Measurements from ENCODE around the gene EIF4A2. TPM values are rescaled to one million over a fixed set of nuclear protein-coding genes. Genes with fewer than 3 reads are reported as not detected.

The EIF4A2 gene
- total RNA-seq, 1 donor from 2014 or later = 614 TPM

DNA sequence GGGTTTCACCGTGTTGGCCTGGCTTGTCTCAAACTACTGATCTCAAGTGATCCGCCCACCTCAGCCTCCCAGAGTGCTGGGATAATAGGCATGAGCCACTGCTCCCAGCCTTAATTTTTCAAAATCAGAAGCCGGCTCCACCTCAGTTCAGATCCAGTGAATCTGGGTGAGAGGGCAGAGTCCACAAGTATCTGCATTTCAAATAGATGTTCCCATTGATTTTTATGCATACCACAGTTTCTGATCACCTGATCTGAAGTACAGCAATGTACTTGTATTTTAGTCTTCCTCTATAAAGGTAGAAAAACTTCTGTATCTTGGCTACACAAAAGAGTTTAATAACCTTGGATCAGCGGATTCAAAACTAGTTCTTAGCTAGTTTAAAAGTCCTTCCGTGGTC is 4.2 kb upstream of the EIF4A2 start:
- H3K36me3 ChIP-seq (ENCODE audit: control insufficient read depth, insufficient read depth, low read length) = peaks cover 4% of the 10 kb centered on the region
- no peaks in the 10 kb centered on the region for H3K27me3 ChIP-seq (ENCODE audit: control insufficient read depth, insufficient read depth, low read length)
- DNase-seq (ENCODE audit: low read depth) (no peak), FAIRE-seq (no peak)
- TF ChIP-seq, protein P1, sequence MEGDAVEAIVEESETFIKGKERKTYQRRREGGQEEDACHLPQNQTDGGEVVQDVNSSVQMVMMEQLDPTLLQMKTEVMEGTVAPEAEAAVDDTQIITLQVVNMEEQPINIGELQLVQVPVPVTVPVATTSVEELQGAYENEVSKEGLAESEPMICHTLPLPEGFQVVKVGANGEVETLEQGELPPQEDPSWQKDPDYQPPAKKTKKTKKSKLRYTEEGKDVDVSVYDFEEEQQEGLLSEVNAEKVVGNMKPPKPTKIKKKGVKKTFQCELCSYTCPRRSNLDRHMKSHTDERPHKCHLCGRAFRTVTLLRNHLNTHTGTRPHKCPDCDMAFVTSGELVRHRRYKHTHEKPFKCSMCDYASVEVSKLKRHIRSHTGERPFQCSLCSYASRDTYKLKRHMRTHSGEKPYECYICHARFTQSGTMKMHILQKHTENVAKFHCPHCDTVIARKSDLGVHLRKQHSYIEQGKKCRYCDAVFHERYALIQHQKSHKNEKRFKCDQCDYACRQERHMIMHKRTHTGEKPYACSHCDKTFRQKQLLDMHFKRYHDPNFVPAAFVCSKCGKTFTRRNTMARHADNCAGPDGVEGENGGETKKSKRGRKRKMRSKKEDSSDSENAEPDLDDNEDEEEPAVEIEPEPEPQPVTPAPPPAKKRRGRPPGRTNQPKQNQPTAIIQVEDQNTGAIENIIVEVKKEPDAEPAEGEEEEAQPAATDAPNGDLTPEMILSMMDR (IDR thresholded peaks at IDR 0.05; ENCODE audit: insufficient read depth, low read length, severe bottlenecking) = no peak
- H3K4me3 ChIP-seq (ENCODE audit: low read depth, low read length) = no peak overlapping the region

DNA sequence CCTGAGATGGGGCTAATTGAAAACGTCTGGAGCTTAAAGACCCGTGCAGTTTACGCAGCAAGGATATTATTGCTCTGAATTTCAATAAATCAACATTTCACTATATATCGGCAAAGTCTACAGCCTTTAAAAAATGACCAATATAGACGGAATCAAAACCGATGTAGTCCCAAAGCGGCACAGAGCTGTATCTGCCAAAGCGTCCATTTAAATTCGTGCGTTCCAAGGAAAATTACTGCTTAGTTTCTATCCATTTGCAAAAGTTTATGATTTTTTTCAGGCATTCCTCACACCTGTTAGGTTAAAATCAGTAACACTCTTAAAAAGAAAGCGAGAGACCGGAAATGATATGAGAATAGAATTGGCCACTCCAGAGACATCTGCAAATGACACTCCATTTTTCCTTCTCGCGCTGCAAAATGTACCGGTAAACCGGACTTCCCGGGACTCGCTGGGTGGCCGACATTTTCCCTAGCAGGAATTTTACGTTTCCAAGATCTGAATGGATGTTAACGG is 777 bp upstream of the EIF4A2 start:
- no peak for DNase-seq (ENCODE audit: low read depth)
- Histone ChIP-seq H3K36me3 (ENCODE audit: control insufficient read depth, insufficient read depth, low read length) (peaks cover 20% of the 10 kb centered on the region), H3K27me3 (ENCODE audit: control insufficient read depth, insufficient read depth, low read length) (no peaks in the 10 kb centered on the region), H3K4me3 (ENCODE audit: low read depth, low read length) (peak overlapping the region; percentile 88)
- TF ChIP-seq, protein P1 (IDR thresholded peaks at IDR 0.05; ENCODE audit: insufficient read depth, low read length, severe bottlenecking) = no peak
- FAIRE-seq = no peak

- H3K4me3 ChIP-seq (ENCODE audit: low read depth, low read length) = peak overlapping the region; percentile 88
- FAIRE-seq (no peak), DNase-seq (ENCODE audit: low read depth) (peak; percentile 39)
- H3K36me3 ChIP-seq (ENCODE audit: control insufficient read depth, insufficient read depth, low read length) = peaks cover 27% of the 10 kb centered on the region
- TF ChIP-seq, protein P1 (IDR thresholded peaks at IDR 0.05; ENCODE audit: insufficient read depth, low read length, severe bottlenecking) = no peak
- no peaks in the 10 kb centered on the region for H3K27me3 ChIP-seq (ENCODE audit: control insufficient read depth, insufficient read depth, low read length)
Measured at GRCh38 chr3:186783731-186784515, 546 bp downstream of the EIF4A2 start.

GRCh38 chr3:186784820-186785494 is 1.6 kb downstream of the EIF4A2 start:
- TF ChIP-seq, protein P1 (IDR thresholded peaks at IDR 0.05; ENCODE audit: insufficient read depth, low read length, severe bottlenecking) = no peak
- H3K36me3 ChIP-seq (ENCODE audit: control insufficient read depth, insufficient read depth, low read length) = peaks cover 28% of the 10 kb centered on the region
- DNase-seq (ENCODE audit: low read depth) (no peak), FAIRE-seq (no peak)
- peak overlapping the region; percentile 88 for H3K4me3 ChIP-seq (ENCODE audit: low read depth, low read length)
- H3K27me3 ChIP-seq (ENCODE audit: control insufficient read depth, insufficient read depth, low read length) = no peaks in the 10 kb centered on the region

DNA sequence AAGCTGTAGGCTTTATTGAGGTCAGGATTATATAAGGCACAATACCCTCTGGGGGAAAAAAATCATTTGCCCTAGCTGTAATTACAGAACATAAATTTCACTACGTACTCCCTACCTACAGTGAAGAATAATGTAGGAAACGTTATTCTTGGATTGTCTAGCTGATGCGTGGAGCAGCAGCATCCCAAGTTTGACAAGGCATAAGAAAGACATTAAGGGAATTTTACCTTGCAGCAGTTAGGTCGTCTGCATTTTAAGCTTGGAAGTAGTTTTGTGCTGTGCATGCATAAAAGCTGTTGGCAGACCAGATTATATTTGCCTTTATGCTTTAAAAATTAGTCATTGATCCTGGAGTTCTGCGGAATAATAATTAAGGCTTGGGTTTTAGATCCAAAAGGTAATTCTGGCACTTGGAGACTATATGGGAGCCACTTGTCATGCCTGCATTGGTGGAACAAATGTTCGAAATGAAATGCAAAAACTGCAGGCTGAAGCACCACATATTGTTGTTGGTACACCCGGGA is 2.2 kb downstream of the EIF4A2 start:
- H3K36me3 ChIP-seq (ENCODE audit: control insufficient read depth, insufficient read depth, low read length) = peaks cover 28% of the 10 kb centered on the region
- peak overlapping the region; percentile 88 for H3K4me3 ChIP-seq (ENCODE audit: low read depth, low read length)
- TF ChIP-seq, protein P1 (IDR thresholded peaks at IDR 0.05; ENCODE audit: insufficient read depth, low read length, severe bottlenecking) = no peak
- FAIRE-seq (no peak), DNase-seq (ENCODE audit: low read depth) (no peak)
- H3K27me3 ChIP-seq (ENCODE audit: control insufficient read depth, insufficient read depth, low read length) = no peaks in the 10 kb centered on the region
